Loucy (cell line): ENCODE results near the gene ACAP2.
"Not testable (repeated sequence)": the region's sequence is repeated elsewhere in the genome, so short reads cannot be mapped to it uniquely, and the experiment has no call there.

Source experiments
- H2AFZ ChIP-seq: fragments of 200-600 bp; sonication (generic); 2 replicates; pipeline ENCODE4 v1.6.0; 2016; ENCODE audit warnings: antibody characterized with exemption, mild to moderate bottlenecking, low read length, moderate library complexity
- H3F3A ChIP-seq: fragments of 200-600 bp; 2 replicates; pipeline ENCODE4 v1.6.0; 2016; ENCODE audit warnings: antibody characterized with exemption, low read depth, mild to moderate bottlenecking
- H3K27me3 ChIP-seq: fragments of 200-600 bp; sonication (generic); 2 replicates; pipeline ENCODE4 v1.6.1; 2014; ENCODE audit warnings: low read length, mild to moderate bottlenecking; ENCODE audit not compliant: insufficient read depth, poor library complexity, severe bottlenecking
- H3K36me3 ChIP-seq: fragments of 200-600 bp; sonication (generic); 2 replicates; pipeline ENCODE4 v1.6.1; 2016; ENCODE audit warnings: low read length; ENCODE audit not compliant: insufficient read depth
- H3K4me1 ChIP-seq: fragments of 200-600 bp; sonication (generic); 2 replicates; pipeline ENCODE4 v1.5.1; 2014; ENCODE audit warnings: low read length, mild to moderate bottlenecking; ENCODE audit not compliant: insufficient read depth, poor library complexity, severe bottlenecking
- H3K4me2 ChIP-seq: fragments of 200-600 bp; sonication (generic); 2 replicates; pipeline ENCODE4 v1.6.0; 2014; ENCODE audit warnings: antibody characterized with exemption, low read length, low read depth, mild to moderate bottlenecking; ENCODE audit not compliant: poor library complexity, severe bottlenecking
- H3K4me3 ChIP-seq: fragments of 200-600 bp; sonication (generic); 2 replicates; pipeline ENCODE4 v1.5.1; 2014; ENCODE audit warnings: low read length, mild to moderate bottlenecking, mixed read lengths; ENCODE audit not compliant: poor library complexity, severe bottlenecking
- H3K79me2 ChIP-seq: fragments of 200-600 bp; sonication (generic); 2 replicates; pipeline ENCODE4 v1.6.1; 2014; ENCODE audit warnings: low read length; ENCODE audit not compliant: insufficient read depth
- H3K9ac ChIP-seq: fragments of 200-600 bp; sonication (generic); 2 replicates; pipeline ENCODE4 v1.6.0; 2014; ENCODE audit warnings: mild to moderate bottlenecking, low read depth, low read length, moderate library complexity; ENCODE audit not compliant: poor library complexity, severe bottlenecking
- H3K9me2 ChIP-seq: fragments of 200-600 bp; sonication (generic); replicated peaks from 2 replicates; pipeline ENCODE4 v1.6.1; 2016; ENCODE audit warnings: low read depth, low read length, mixed read lengths
- H3K9me3 ChIP-seq: fragments of 200-600 bp; sonication (generic); 2 replicates; pipeline ENCODE4 v1.6.1; 2014; ENCODE audit warnings: mild to moderate bottlenecking, antibody characterized with exemption, low read length, low read depth; ENCODE audit not compliant: insufficient read depth
- H4K20me1 ChIP-seq: fragments of 200-600 bp; sonication (generic); 2 replicates; pipeline ENCODE4 v1.6.0; 2014; ENCODE audit warnings: antibody characterized with exemption, low read length, mild to moderate bottlenecking; ENCODE audit not compliant: insufficient read depth, poor library complexity, severe bottlenecking
- EZH2phosphoT487 ChIP-seq: fragments of 200-600 bp; IDR thresholded peaks from 2 replicates; pipeline ENCODE4 v1.6.1; 2018; ENCODE audit warnings: antibody characterized with exemption, mild to moderate bottlenecking, moderate library complexity, borderline replicate concordance
- TF ChIP-seq, protein P1 (sequence below): fragments of 200-600 bp; sonication (generic); conservative IDR thresholded peaks from 2 replicates; pipeline ENCODE4 v1.5.1; 2014; ENCODE audit warnings: mild to moderate bottlenecking, antibody characterized with exemption, low read length

Gene ACAP2

DNA sequence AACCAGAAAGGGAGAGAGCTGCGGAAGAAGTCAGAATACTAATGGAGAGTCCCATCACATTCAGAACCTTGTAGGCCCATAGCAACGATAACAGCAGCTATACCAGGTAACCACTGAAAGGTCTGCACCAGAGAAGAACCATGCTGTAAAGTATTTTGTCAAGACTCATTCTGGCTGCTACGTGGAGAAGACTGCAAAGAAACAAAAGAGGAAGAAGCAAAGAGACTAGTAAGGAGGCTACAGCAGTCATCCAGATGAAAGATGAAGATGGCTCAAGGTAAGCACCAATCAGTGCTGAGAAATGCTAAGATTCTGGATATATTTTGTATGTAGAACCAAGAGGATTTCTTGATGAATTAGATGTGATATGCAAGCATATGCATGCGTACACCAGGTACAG, 39.6 kb downstream of the ACAP2 start:
- Histone ChIP-seq H3K4me2 (no peak overlapping the region), H3K4me1 (peaks cover 6% of the 10 kb centered on the region), H4K20me1 (peaks cover 35% of the 10 kb centered on the region), H3K4me3 (no peak overlapping the region), H2AFZ (no peak overlapping the region), H3F3A (no peaks in the 10 kb centered on the region), H3K36me3 (peaks cover 4% of the 10 kb centered on the region; the same call in 1 of the 2 replicates), H3K9me3 (no peaks in the 10 kb centered on the region), H3K9ac (no peak overlapping the region), H3K9me2 (no peaks in the 10 kb centered on the region), H3K27me3 (no peaks in the 10 kb centered on the region), H3K79me2 (peaks cover 77% of the 10 kb centered on the region)
- TF ChIP-seq, protein P1, sequence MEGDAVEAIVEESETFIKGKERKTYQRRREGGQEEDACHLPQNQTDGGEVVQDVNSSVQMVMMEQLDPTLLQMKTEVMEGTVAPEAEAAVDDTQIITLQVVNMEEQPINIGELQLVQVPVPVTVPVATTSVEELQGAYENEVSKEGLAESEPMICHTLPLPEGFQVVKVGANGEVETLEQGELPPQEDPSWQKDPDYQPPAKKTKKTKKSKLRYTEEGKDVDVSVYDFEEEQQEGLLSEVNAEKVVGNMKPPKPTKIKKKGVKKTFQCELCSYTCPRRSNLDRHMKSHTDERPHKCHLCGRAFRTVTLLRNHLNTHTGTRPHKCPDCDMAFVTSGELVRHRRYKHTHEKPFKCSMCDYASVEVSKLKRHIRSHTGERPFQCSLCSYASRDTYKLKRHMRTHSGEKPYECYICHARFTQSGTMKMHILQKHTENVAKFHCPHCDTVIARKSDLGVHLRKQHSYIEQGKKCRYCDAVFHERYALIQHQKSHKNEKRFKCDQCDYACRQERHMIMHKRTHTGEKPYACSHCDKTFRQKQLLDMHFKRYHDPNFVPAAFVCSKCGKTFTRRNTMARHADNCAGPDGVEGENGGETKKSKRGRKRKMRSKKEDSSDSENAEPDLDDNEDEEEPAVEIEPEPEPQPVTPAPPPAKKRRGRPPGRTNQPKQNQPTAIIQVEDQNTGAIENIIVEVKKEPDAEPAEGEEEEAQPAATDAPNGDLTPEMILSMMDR = no peak
- TF ChIP-seq EZH2phosphoT487 = no peak

GRCh38 chr3:195401943-195402342, 40.9 kb downstream of the ACAP2 start:
- Histone ChIP-seq H3K4me1 (peaks cover 6% of the 10 kb centered on the region), H3K9me2 (no peaks in the 10 kb centered on the region), H3F3A (no peaks in the 10 kb centered on the region), H3K36me3 (no peaks in the 10 kb centered on the region), H4K20me1 (peaks cover 35% of the 10 kb centered on the region), H3K27me3 (no peaks in the 10 kb centered on the region), H3K9ac (no peak overlapping the region), H3K4me2 (no peak overlapping the region), H2AFZ (no peak overlapping the region), H3K79me2 (peaks cover 79% of the 10 kb centered on the region), H3K4me3 (no peak overlapping the region), H3K9me3 (no peaks in the 10 kb centered on the region)
- TF ChIP-seq, protein P1 = no peak
- TF ChIP-seq EZH2phosphoT487 = no peak

DNA sequence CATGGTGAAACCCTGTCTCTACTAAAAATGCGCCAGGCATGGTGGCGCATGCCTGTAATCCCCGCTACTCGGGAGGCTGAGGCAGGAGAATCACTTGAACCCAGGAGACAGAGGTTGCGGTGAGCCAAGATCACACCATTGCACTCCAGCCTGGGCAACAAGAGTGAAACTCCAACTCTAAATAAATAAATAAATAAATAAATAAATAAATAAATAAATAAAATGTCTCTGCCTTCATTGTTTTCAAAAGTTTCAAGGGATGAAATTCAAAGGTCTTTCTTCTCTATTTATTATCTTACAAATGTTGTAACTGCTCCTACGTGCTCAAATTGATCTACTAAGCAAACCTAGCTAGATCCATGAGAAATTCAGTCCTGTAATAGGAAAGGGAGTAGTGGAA, 44.4 kb downstream of the ACAP2 start:
- H3K9me3 ChIP-seq, H3K4me3 ChIP-seq, H3K4me1 ChIP-seq, H3K36me3 ChIP-seq, H3F3A ChIP-seq, H3K27me3 ChIP-seq, H3K9me2 ChIP-seq, H3K9ac ChIP-seq, H3K4me2 ChIP-seq, H2AFZ ChIP-seq: not testable (repeated sequence)
- H3K79me2 ChIP-seq = peaks cover 85% of the 10 kb centered on the region
- peaks cover 30% of the 10 kb centered on the region for H4K20me1 ChIP-seq

DNA sequence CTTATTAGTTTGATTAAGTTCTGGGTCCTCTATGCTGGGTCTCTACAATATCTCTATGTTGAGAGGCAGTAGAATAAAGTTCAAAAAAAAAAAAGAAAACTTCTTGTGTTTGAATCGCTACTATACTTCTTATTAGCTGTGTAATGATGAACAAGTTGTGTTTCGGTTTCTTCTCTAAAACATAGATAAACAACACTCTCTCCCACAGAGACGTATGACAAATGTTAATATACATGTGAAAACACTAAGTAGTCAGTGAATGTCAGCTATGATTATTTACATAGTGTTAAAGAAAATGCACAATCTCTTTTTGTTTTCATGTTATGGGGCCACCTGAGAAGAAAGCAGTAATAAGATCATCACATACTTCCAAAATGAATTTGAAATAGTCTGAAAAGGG, 45.3 kb downstream of the ACAP2 start:
- Histone ChIP-seq H3K9me2 (no peaks in the 10 kb centered on the region), H3K79me2 (peaks cover 77% of the 10 kb centered on the region), H3K4me3 (no peak overlapping the region), H4K20me1 (peaks cover 21% of the 10 kb centered on the region), H3K36me3 (no peaks in the 10 kb centered on the region), H3K4me1 (peaks cover 6% of the 10 kb centered on the region), H3K9ac (no peak overlapping the region), H3K4me2 (no peak overlapping the region), H3K27me3 (no peaks in the 10 kb centered on the region), H3F3A (no peaks in the 10 kb centered on the region), H2AFZ (no peak overlapping the region), H3K9me3 (no peaks in the 10 kb centered on the region)
- no peak for TF ChIP-seq EZH2phosphoT487
- TF ChIP-seq, protein P1 = no peak
